Caco-2 (cell line): ENCODE data around the gene TFF3. TPM values are rescaled to one million over a fixed set of nuclear protein-coding genes. Genes with fewer than 3 reads are reported as not detected.

ENCODE experiments used
- BruUV-seq: library from RNA; stranded (reverse); fragments of 400-500 nt; replicated peaks from 2 replicates; lab custom pipeline; 2021; lab: Mats Ljungman, UMichigan
- CTCF ChIA-PET: fragments of 300-600 bp; sonication (Branson Sonifier 250); formaldehyde crosslinking; loops from one replicate; lab custom pipeline; 2022; ENCODE audit warnings: antibody characterized with exemption; lab: Charles Lee
- POLR2A ChIA-PET: fragments of 300-600 bp; sonication (Branson Sonifier 250); formaldehyde crosslinking; loops from one replicate; lab custom pipeline; 2022; ENCODE audit warnings: antibody characterized with exemption; lab: Charles Lee
- DNase-seq, 2 experiments: peaks; one replicate each; pipeline versions ENCODE4 v3.0.0 to v3.0.0-alpha.2; 2020 to 2022
- H3K27me3 ChIP-seq: replicated peaks from 2 replicates; pipeline ENCODE4 v1.6.0; 2011; ENCODE audit warnings: low read length; ENCODE audit not compliant: control insufficient read depth, insufficient read depth
- H3K36me3 ChIP-seq: 2 replicates; pipeline ENCODE4 v1.5.1; 2011; ENCODE audit warnings: low read length; ENCODE audit not compliant: control insufficient read depth, insufficient read depth
- H3K4me1 ChIP-seq: fragments of 250-450 bp; sonication (Bioruptor Pico); 2 replicates; pipeline ENCODE4 v1.5.1; 2020; ENCODE audit warnings: mild to moderate bottlenecking
- H3K4me3 ChIP-seq: 2 replicates; pipeline ENCODE4 v1.5.1; 2011; ENCODE audit warnings: low read depth, mild to moderate bottlenecking, control low read depth, low read length
- H3K9me3 ChIP-seq: fragments of 250-450 bp; sonication (Bioruptor Pico); 2 replicates; pipeline ENCODE4 v1.5.1; 2020; ENCODE audit warnings: mild to moderate bottlenecking, moderate library complexity
- H3K27ac Mint-ChIP-seq: one replicate; pipeline ENCODE4 v1.8.0; 2022; ENCODE audit warnings: mixed read lengths; ENCODE audit not compliant: unreplicated experiment
- H3K27me3 Mint-ChIP-seq: one replicate; pipeline ENCODE4 v1.8.0; 2022; ENCODE audit warnings: mixed read lengths; ENCODE audit not compliant: insufficient read depth, unreplicated experiment
- H3K36me3 Mint-ChIP-seq: one replicate; pipeline ENCODE4 v1.8.0; 2022; ENCODE audit warnings: mild to moderate bottlenecking, mixed read lengths; ENCODE audit not compliant: insufficient read depth, unreplicated experiment
- H3K4me1 Mint-ChIP-seq: one replicate; pipeline ENCODE4 v1.8.0; 2022; ENCODE audit warnings: low read depth, mixed read lengths; ENCODE audit not compliant: unreplicated experiment
- H3K4me3 Mint-ChIP-seq: one replicate; pipeline ENCODE4 v1.8.0; 2022; ENCODE audit warnings: mild to moderate bottlenecking, moderate library complexity, mixed read lengths; ENCODE audit not compliant: unreplicated experiment
- H3K9me3 Mint-ChIP-seq: one replicate; pipeline ENCODE4 v1.8.0; 2022; ENCODE audit warnings: mixed read lengths; ENCODE audit not compliant: unreplicated experiment
- intact Hi-C: fragments of 100-400 bp; cut with micrococcal nuclease; formaldehyde crosslinking; loops from one replicate; pipeline ENCODE4 v1.10.0; 2022; ENCODE audit not compliant: unreplicated experiment
- total RNA-seq: library from RNA; stranded (reverse); gene quantifications from 2 replicates; pipeline ENCODE4 v1.2.3, GENCODE V29; 2022
- TF ChIP-seq, protein P1 (sequence below), 2 experiments: fragments of 200-600 bp in 1 of 2; IDR thresholded peaks; 1 replicate in 1 of 2; 2 replicates in 1 of 2; pipeline versions ENCODE4 v1.5.1 to v1.8.0; 2011 to 2022; ENCODE audit warnings: antibody characterized with exemption in 1 of 2, control low read depth in 1 of 2, inconsistent platforms in 1 of 2, low read depth in 1 of 2, low read length in 1 of 2, mild to moderate bottlenecking in 1 of 2, moderate library complexity in 1 of 2; ENCODE audit not compliant: insufficient read depth in 1 of 2, severe bottlenecking in 1 of 2, unreplicated experiment in 1 of 2

TFF3 gene
- total RNA-seq, 1 experiment from 2014 or later: 65.8 TPM

DNA sequence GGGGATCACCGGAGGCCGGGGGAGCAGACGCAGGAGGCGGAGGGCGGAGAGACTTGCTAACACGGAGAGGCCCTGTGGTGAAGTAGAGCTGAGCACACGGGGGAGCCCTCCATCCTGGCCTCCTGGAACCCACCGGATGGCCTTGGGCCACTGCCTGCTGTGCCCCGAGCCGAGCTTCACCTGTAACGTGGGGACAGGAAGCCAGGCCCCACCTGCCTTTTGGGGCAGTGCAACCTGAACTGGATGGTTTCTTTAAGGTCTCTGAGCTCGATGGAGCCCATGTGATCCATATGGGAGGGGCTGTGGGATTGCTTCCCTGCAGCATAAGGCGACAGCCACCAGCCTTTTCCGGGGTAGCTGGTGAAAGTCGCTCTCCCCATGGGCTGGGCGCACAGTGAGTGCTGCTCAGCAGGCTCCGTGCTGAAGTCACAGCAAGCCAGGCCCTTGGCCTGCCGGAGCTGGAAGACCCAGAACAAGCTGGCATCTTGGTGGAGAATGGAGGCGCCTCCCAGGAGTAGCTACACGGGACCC is 35.8 kb downstream of the TFF3 start:
- no TSS peak for BruUV-seq
- Mint-ChIP-seq H3K27ac (no peak overlapping the region), H3K27me3 (no peaks in the 10 kb centered on the region), H3K4me3 (no peak overlapping the region), H3K4me1 (no peaks in the 10 kb centered on the region), H3K36me3 (no peaks in the 10 kb centered on the region), H3K9me3 (no peaks in the 10 kb centered on the region)
- Histone ChIP-seq H3K4me3 (no peak overlapping the region), H3K27me3 (no peaks in the 10 kb centered on the region), H3K36me3 (no peaks in the 10 kb centered on the region), H3K9me3 (no peaks in the 10 kb centered on the region), H3K4me1 (peaks cover 6% of the 10 kb centered on the region)
- intact Hi-C loops: no loop called here
- CTCF ChIA-PET: interaction anchor here (0.7 kb wide), 1 partner anchor 30 kb away, joined by 3 read pairs; no protein-coding TSS in a partner anchor
- TF ChIP-seq, protein P1, sequence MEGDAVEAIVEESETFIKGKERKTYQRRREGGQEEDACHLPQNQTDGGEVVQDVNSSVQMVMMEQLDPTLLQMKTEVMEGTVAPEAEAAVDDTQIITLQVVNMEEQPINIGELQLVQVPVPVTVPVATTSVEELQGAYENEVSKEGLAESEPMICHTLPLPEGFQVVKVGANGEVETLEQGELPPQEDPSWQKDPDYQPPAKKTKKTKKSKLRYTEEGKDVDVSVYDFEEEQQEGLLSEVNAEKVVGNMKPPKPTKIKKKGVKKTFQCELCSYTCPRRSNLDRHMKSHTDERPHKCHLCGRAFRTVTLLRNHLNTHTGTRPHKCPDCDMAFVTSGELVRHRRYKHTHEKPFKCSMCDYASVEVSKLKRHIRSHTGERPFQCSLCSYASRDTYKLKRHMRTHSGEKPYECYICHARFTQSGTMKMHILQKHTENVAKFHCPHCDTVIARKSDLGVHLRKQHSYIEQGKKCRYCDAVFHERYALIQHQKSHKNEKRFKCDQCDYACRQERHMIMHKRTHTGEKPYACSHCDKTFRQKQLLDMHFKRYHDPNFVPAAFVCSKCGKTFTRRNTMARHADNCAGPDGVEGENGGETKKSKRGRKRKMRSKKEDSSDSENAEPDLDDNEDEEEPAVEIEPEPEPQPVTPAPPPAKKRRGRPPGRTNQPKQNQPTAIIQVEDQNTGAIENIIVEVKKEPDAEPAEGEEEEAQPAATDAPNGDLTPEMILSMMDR (IDR thresholded peaks at IDR 0.05; ENCODE audit: insufficient read depth in 1 of 2, low read depth in 1 of 2, low read length in 1 of 2, severe bottlenecking in 1 of 2, unreplicated experiment in 1 of 2): no peak
- no peak for DNase-seq
- POLR2A ChIA-PET: no interaction called here

DNA sequence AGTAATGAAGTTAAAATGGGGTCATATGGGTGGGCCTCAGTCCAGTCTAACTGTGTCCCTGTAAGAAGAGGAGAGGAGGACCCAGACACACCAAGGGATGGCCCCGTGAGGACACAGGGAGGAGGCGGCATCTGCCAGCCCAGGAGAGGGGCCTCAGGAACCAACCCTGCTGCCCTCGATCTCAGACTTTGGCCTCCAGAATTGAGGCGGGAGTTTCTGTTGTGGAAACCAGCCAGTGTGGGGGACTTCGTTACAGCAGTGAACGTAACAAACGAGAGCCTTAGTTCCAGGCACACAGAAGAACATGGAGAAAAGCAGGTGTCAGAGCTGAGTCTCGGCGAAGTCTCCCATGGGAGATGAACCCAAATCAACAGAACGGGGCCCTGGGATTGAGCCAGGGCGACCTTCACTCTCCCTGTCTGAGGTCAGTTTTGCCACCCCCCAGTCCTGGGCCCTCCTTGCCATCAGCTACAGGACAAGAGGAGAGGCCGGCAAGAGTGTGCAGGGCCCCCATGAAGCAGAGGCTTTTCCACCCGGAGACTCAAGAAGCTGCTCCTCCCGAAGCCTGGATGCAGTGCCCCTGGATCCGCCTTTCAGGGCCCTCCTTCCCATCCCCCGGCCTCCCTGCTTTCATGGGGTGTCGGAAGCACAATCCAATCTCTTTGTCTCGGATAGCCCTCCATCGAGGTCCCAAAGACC is 36.6 kb downstream of the TFF3 start:
- H3K27ac Mint-ChIP-seq: no peak overlapping the region
- H3K4me1 ChIP-seq: peaks cover 6% of the 10 kb centered on the region
- no peak overlapping the region for H3K4me3 Mint-ChIP-seq
- intact Hi-C loops: no loop called here
- H3K27me3 ChIP-seq: no peaks in the 10 kb centered on the region
- no peak overlapping the region for H3K4me3 ChIP-seq
- H3K36me3 ChIP-seq: no peaks in the 10 kb centered on the region
- no TSS peak for BruUV-seq
- ChIA-PET CTCF (no interaction called here), POLR2A (no interaction called here)
- H3K36me3 Mint-ChIP-seq: no peaks in the 10 kb centered on the region
- no peaks in the 10 kb centered on the region for H3K9me3 ChIP-seq
- TF ChIP-seq, protein P1 (IDR thresholded peaks at IDR 0.05; ENCODE audit: insufficient read depth in 1 of 2, low read depth in 1 of 2, low read length in 1 of 2, severe bottlenecking in 1 of 2, unreplicated experiment in 1 of 2): no peak
- H3K9me3 Mint-ChIP-seq: no peaks in the 10 kb centered on the region
- no peaks in the 10 kb centered on the region for H3K4me1 Mint-ChIP-seq
- no peak for DNase-seq
- H3K27me3 Mint-ChIP-seq: no peaks in the 10 kb centered on the region

GRCh38 chr21:42277593-42277992 is 37.6 kb downstream of the TFF3 start:
- Mint-ChIP-seq H3K9me3 (no peaks in the 10 kb centered on the region), H3K27me3 (no peaks in the 10 kb centered on the region), H3K4me1 (no peaks in the 10 kb centered on the region), H3K27ac (no peak overlapping the region), H3K4me3 (no peak overlapping the region), H3K36me3 (no peaks in the 10 kb centered on the region)
- ChIA-PET POLR2A (no interaction called here), CTCF (interaction anchor here (2.0 kb wide), 1 partner anchor 104 kb away, joined by 5 read pairs; no protein-coding TSS in a partner anchor)
- Histone ChIP-seq H3K9me3 (no peaks in the 10 kb centered on the region), H3K4me1 (peaks cover 6% of the 10 kb centered on the region), H3K36me3 (no peaks in the 10 kb centered on the region), H3K4me3 (no peak overlapping the region), H3K27me3 (no peaks in the 10 kb centered on the region)
- no TSS peak for BruUV-seq
- intact Hi-C loops: no loop called here
- TF ChIP-seq, protein P1 (IDR thresholded peaks at IDR 0.05; ENCODE audit: insufficient read depth in 1 of 2, low read depth in 1 of 2, low read length in 1 of 2, severe bottlenecking in 1 of 2, unreplicated experiment in 1 of 2): no peak
- no peak for DNase-seq
